Effector CD4-positive, alpha-beta T cell (primary cell): Measurements from ENCODE around the gene ETNPPL.
"Not testable (repeated sequence)": the region's sequence is repeated elsewhere in the genome, so short reads cannot be mapped to it uniquely, and the experiment has no call there.

ENCODE experiments used
- DNase-seq: peaks from one replicate; pipeline ENCODE4 v3.0.0-alpha.2; 2020

ETNPPL gene

DNA sequence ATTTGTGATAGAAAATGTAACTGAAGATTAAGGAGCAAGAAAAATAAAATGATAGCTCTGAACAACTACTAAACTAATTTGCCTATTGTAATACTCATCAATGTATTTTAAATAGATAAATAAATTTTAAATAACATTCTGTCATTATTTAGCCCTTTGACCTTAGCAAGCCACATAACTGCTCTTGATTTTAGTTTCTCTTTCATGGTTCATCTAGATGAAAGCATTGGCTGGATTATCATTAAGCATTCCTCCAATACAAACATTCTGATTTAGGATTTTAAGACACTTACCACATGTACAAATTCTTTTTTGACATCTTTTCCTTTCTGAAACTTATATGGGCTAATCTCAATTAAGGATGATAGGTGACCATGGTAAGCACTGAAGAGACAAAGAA, 8.5 kb downstream of the ETNPPL start:
- DNase-seq, result no peak

DNA sequence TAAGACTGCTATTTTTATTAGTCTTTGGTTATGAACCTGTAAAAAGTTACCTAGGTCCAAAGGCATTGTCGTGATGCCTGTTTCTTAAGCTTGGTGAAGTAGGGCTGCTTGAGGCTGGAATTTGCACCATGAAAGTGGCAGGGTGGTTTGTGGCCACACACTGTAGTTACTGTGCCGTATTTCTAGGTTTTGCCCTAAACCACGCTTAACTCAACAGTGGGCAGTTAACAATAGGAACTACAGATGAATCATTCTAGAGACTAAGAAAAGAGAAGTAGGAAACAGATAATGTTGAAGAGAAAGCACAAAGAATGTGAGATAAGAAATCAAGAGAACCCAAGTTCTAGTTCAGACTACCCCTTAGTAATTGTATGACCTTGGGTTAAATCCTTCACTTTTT, 11.5 kb downstream of the ETNPPL start:
- no peak for DNase-seq

- DNase-seq, result no peak
Measured at GRCh38 chr4:108749119-108749518, 13.7 kb downstream of the ETNPPL start.

GRCh38 chr4:108746511-108746910, 16.3 kb downstream of the ETNPPL start:
- DNase-seq, result no peak

GRCh38 chr4:108744307-108744706, 18.5 kb downstream of the ETNPPL start:
- DNase-seq, result no peak

DNA sequence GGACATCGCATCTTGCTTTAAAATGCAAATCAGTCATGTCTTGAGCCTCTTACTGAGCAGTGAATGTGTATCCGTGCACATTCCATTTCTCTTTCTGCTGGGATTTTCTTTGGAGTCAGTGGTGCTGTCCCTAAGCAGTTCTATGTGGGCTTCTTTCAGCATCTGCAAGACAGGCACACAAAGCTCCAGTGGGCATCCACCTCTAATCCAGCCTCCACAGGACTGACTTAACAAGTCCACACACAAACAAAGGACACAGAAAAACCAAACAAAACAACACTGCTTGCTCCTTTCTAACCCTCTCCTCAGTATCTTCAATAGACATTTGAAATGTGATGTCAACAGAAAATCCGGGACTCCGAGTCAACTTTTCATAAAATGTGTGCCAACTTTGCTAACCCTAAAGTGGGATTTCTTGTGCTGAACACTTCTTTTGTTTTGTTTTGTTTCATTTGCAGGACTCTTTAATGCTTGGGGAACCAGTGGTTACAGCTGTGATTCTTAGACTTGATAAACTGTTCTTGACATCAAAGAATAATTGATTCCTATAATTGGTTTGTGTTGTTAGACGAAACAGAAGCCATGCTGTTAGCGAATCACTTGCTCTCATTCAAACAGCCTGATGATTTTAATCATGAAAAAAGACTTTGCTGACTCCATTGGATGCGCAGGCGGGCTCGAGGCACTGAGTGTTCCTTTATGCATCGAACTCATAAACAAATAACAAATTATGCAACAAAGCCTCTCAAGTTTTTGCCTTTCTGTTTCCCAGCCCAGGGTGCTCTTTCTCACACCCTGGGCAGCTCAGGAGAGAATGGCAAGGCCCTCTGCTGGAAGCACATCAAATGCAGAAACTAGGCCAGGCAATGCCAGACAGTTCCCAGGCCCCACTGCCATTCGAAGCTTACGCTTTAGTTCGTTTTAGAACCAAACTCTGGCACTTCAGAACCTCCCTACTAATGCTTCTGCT, 20.1 kb downstream of the ETNPPL start:
- DNase-seq, result no peak

DNA sequence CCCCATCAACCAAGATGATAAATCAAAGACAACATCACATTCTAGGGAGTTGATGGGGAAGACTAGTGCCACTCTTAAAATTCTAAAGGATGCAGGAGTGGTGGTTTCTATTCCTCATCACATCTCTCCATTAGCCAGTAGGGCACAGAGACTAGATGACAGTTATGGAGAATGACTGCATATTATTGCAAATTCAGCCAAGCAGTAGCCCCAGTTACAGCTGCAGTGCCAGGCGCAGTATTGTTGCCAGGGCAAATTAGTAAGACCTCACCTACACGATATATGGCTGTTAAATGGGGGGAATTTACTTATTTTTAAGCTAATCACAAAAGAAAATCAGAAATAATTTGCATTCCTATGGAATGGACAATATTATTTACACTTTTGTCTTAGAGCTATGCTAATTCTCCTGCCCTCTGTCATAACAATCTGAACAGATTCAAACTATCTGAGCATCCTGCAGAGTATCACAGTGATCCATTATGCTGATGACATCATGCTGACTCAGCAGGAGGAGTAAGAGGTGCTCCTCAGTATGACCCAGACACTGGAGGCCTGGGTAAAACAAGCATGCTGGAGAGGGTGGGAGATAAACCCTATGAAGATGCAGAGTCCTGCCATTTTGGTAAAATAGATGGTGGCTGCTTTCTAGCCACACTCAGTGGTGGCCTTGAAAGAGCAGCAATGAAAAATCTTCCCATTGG, 24.7 kb downstream of the ETNPPL start:
- DNase-seq, result no peak

- no peak for DNase-seq
Measured at GRCh38 chr4:108731006-108731405, 31.8 kb downstream of the ETNPPL start.

- no peak for DNase-seq
Measured at GRCh38 chr4:108730579-108730978, 32.3 kb downstream of the ETNPPL start.

- no peak for DNase-seq
Measured at GRCh38 chr4:108729731-108730130, 33.1 kb downstream of the ETNPPL start.

GRCh38 chr4:108725457-108725856, 37.4 kb downstream of the ETNPPL start:
- no peak for DNase-seq

GRCh38 chr4:108717386-108717785, 45.5 kb downstream of the ETNPPL start:
- DNase-seq, result no peak

DNA sequence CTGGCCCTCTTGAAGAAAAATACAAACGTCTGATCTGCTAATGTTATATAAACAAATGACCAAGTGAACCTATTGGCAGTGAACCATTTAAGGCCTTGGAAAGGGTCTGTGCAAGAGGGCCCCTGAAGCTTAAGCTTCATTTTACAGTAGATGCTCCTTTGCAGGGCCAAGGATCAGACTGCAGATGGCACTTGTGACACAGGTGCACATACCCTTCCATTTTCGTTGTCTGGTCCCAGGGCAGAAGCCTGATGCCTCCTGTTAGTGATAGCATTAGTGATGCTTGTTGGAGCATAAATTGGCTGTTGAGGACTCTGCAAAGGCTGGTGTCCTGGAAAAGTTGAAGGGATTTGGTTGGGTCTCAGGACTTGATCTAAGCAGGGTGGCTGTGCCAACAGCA, 46.5 kb downstream of the ETNPPL start:
- no peak for DNase-seq

DNA sequence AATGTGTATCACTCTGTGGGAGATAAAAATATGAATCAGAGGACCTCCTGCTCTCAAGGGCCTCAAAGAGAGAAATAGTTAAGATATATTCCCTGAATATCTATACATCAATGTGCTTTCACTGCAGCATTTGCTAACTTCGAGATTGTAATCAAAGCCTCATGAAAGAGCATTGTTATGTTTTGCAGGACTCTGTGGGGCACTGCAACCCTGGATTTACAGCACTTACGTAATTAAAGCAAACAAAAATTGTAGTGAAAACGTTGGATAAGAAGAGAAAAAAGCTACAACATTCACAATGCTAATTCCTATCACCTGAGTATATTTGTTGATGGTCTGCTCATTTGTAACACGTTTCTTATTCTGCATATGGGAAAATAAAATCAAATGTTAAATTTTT, 48.0 kb downstream of the ETNPPL start:
- no peak for DNase-seq

DNA sequence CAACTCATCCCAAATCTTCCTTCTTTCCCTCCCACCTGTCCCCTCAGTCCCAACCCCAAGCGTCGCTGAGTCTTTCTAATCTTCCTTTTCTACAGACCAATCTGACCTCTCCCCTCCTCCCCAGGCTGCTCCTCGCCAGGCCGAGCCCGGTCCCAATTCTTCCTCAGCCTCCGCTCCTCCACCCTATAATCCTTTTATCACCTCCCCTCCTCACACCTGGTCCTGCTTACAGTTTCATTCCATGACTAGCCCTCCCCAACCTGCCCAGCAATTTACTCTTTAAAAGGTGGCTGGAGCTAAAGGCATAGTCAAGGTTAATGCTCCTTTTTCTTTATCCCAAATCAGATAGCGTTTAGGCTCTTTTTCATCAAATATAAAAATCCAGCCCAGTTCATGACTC, 52.3 kb downstream of the ETNPPL start:
- not testable (repeated sequence) for DNase-seq

- no peak for DNase-seq
Measured at GRCh38 chr4:108709722-108710121, 53.1 kb downstream of the ETNPPL start.

DNA sequence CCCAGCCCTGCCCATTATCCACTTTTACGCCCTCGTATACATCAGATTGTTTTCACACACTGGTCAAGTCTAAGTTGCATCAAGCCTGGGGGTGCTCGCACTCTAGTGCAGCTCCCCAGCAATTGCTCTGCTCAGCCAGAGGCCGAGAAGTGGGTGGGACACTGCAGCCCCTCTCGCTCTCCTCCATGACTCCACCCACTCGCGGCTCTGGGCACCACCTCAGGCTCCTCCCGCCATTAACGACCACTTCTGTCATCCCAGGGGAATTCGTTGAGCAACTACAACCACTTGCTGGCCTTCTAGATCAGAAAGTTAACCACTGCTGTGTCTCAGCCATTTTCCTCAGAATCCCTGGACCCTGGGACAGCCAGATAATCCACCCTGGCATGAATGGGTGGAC, 53.6 kb downstream of the ETNPPL start:
- no peak for DNase-seq

GRCh38 chr4:108706289-108706688, 56.6 kb downstream of the ETNPPL start:
- no peak for DNase-seq

- no peak for DNase-seq
Measured at GRCh38 chr4:108703966-108704365, 58.9 kb downstream of the ETNPPL start.

GRCh38 chr4:108703370-108703769, 59.5 kb downstream of the ETNPPL start:
- no peak for DNase-seq

- DNase-seq, result no peak
Measured at GRCh38 chr4:108702960-108703359, 59.9 kb downstream of the ETNPPL start.

GRCh38 chr4:108700081-108700757, 62.6 kb downstream of the ETNPPL start:
- no peak for DNase-seq

GRCh38 chr4:108696160-108696559, 66.7 kb downstream of the ETNPPL start:
- no peak for DNase-seq

GRCh38 chr4:108695062-108695461, 67.8 kb downstream of the ETNPPL start:
- DNase-seq, result no peak
